Tibial nerve (tissue), 4 donors: ENCODE results near the gene DAPK1. TPM values are rescaled to one million over a fixed set of nuclear protein-coding genes. Genes with fewer than 3 reads are reported as not detected.

Source experiments
- DNase-seq, 2 donors: peaks; one replicate each; pipeline ENCODE4 v3.0.0-alpha.2; 2019; ENCODE audit warnings: low spot score in 2 of 2
- H3K27ac ChIP-seq, 4 donors: fragments of 200-600 bp; sonication (generic) in 3 of 4; one replicate each; pipeline ENCODE4 v1.5.1; 2017 to 2019; ENCODE audit warnings: mild to moderate bottlenecking in 1 of 4
- H3K27me3 ChIP-seq, 2 donors: fragments of 200-600 bp; sonication (generic) in 1 of 2; one replicate each; pipeline versions ENCODE4 v1.5.1 to v1.6.0; 2017 to 2019
- H3K36me3 ChIP-seq, 3 donors: fragments of 200-600 bp; sonication (generic); one replicate each; pipeline ENCODE4 v1.5.1; 2018 to 2019
- H3K4me1 ChIP-seq, 4 donors: fragments of 200-600 bp; sonication (generic) in 3 of 4; one replicate each; pipeline ENCODE4 v1.5.1; 2017 to 2019
- H3K4me3 ChIP-seq, 4 donors: fragments of 200-600 bp; sonication (generic) in 3 of 4; one replicate each; pipeline ENCODE4 v1.5.1; 2017 to 2019; ENCODE audit warnings: mild to moderate bottlenecking in 1 of 4, moderate library complexity in 1 of 4
- H3K9me3 ChIP-seq, 4 donors: fragments of 200-600 bp; sonication (generic) in 3 of 4; one replicate each; pipeline ENCODE4 v1.5.1; 2017 to 2019
- EP300 ChIP-seq, 2 donors: sonication (generic); formaldehyde crosslinking; IDR thresholded peaks; one replicate each; pipeline ENCODE4 v1.6.1; 2017; ENCODE audit warnings: antibody characterized with exemption in 2 of 2, mild to moderate bottlenecking in 1 of 2
- POLR2A ChIP-seq, 2 donors: fragments of 450-650 bp; IDR thresholded peaks; one replicate each; pipeline ENCODE4 v1.6.1; 2017; ENCODE audit warnings: antibody characterized with exemption in 2 of 2, mild to moderate bottlenecking in 2 of 2, moderate library complexity in 2 of 2
- WGBS, 2 donors: methylation state at CpG; one replicate each; pipeline ENCODE4 v1.1.5; 2018; 5-methylcytosine and 5-hydroxymethylcytosine counted together
- total RNA-seq, 4 donors: library from RNA; depleted of rRNA; stranded (reverse); fragments of >200 nt; gene quantifications; one replicate each; pipeline ENCODE4 v1.1.0, GENCODE V29; 2016
- TF ChIP-seq, protein P1 (sequence below), 5 experiments: fragments of 200-600 bp in 3 of 5; fragments of 450-650 bp in 2 of 5; sonication (generic) in 3 of 5; IDR thresholded peaks; one replicate each; pipeline ENCODE4 v1.5.1; 2016 to 2019; ENCODE audit warnings: antibody characterized with exemption in 5 of 5, mild to moderate bottlenecking in 3 of 5, moderate library complexity in 2 of 5

The DAPK1 gene
- total RNA-seq, 4 donors from 2014 or later = 58.8 to 97.3 (median 64.2) TPM

DNA sequence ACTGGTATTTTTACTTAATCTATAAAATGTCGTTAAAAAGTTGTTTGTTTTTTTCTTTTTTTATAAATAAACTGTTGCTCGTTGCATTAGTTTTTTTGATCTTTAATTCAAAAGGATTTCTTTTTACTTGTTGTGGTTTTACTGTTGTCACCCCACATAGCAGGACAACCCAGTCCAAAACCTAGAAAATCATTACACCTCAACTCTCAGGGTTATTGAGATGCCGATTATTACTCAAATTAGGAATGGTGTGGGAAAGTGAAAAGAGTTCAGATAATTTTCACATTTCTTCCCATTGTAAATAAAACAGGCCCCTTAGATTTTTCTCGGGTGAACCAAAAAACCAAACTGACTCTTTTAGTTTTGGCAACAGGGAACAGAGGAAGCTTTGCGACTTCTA, 210.9 kb downstream of the DAPK1 start:
- H3K4me1 ChIP-seq = peaks cover 0 to 9% (median 6%) of the 10 kb centered on the region in 4 donors
- no peaks in the 10 kb centered on the region for H3K9me3 ChIP-seq
- peaks cover 0 to 18% (median 6%) of the 10 kb centered on the region in 3 donors for H3K36me3 ChIP-seq
- no peaks in the 10 kb centered on the region for H3K27me3 ChIP-seq
- 83 to 86% methylated on average over 5 of the region's 5 CpGs for WGBS, 2 donors
- no peak overlapping the region for H3K4me3 ChIP-seq
- TF ChIP-seq EP300 (IDR thresholded peaks at IDR 0.05) (no peak), POLR2A (IDR thresholded peaks at IDR 0.05) (no peak)
- TF ChIP-seq, protein P1, sequence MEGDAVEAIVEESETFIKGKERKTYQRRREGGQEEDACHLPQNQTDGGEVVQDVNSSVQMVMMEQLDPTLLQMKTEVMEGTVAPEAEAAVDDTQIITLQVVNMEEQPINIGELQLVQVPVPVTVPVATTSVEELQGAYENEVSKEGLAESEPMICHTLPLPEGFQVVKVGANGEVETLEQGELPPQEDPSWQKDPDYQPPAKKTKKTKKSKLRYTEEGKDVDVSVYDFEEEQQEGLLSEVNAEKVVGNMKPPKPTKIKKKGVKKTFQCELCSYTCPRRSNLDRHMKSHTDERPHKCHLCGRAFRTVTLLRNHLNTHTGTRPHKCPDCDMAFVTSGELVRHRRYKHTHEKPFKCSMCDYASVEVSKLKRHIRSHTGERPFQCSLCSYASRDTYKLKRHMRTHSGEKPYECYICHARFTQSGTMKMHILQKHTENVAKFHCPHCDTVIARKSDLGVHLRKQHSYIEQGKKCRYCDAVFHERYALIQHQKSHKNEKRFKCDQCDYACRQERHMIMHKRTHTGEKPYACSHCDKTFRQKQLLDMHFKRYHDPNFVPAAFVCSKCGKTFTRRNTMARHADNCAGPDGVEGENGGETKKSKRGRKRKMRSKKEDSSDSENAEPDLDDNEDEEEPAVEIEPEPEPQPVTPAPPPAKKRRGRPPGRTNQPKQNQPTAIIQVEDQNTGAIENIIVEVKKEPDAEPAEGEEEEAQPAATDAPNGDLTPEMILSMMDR (IDR thresholded peaks at IDR 0.05) = no peak
- no peak for DNase-seq
- no peak overlapping the region for H3K27ac ChIP-seq

DNA sequence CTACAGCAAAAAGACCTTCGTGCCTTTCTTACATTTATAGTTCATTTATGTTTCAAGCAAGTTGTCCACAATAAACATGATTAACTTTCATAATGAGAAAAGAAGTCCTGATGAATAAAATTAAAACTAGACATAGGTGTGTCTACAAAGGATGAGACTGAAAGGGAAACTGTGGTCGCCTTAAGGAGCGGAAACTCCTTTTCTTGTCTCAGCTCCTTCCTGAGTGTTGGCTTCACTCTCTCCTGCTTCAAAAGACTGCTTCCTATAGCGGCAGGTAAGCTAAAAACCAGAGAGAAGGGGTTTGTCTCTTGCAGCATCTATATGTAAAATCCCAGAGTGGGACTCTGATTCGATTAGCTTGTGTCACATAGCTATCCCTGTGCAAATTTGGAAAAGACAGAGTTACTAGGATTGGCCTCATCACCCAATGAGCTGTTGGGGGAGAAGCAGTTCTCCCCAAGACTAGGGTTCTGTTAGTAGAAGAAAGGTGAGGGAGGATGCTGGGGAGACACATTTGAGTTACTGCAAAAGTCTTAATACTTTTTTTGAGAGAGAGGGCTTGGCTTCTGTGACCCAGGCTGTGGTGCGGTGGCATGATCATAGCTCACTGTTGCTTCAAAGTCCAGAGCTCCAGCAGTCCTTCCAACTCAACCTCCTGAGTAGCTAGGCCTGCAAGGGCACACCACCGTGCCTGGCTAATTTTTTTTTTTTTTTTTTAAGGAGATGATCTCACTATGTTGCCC, 211.5 kb downstream of the DAPK1 start:
- WGBS, 2 donors = 83 to 88% methylated on average over 7 of the region's 7 CpGs
- no peaks in the 10 kb centered on the region for H3K27me3 ChIP-seq
- no peak overlapping the region for H3K27ac ChIP-seq
- TF ChIP-seq POLR2A (IDR thresholded peaks at IDR 0.05) (no peak), EP300 (IDR thresholded peaks at IDR 0.05) (no peak)
- TF ChIP-seq, protein P1 (IDR thresholded peaks at IDR 0.05) = no peak
- no peak overlapping the region for H3K4me3 ChIP-seq
- DNase-seq = no peak
- peaks cover 0 to 15% (median 9%) of the 10 kb centered on the region in 4 donors for H3K4me1 ChIP-seq
- H3K9me3 ChIP-seq = no peaks in the 10 kb centered on the region
- peaks cover 0 to 18% (median 6%) of the 10 kb centered on the region in 3 donors for H3K36me3 ChIP-seq

DNA sequence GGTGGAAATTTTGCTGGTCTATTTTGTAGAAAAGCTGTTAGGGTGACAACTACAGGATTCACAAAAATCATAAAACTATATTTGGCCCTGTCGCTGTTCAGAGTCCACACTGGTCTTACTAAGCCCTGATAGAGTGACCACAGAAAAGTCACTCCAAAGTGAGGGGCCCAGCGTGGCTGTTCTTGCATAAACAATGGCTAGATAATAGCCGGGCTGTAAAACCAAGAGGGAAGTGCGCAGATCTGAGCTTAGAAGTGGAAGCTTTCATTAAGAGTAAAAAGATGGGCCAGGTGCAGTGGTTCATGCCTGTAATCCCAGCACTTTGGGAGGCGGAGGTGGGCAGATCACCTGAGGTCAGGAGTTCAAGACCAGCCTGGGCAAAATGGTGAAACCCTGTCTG, 212.8 kb downstream of the DAPK1 start:
- no peak for TF ChIP-seq EP300 (IDR thresholded peaks at IDR 0.05)
- no peak for TF ChIP-seq POLR2A (IDR thresholded peaks at IDR 0.05)
- TF ChIP-seq, protein P1 (IDR thresholded peaks at IDR 0.05) = no peak
- Histone ChIP-seq H3K27ac (no peak overlapping the region), H3K4me3 (no peak overlapping the region), H3K36me3 (peaks cover 0 to 18% (median 6%) of the 10 kb centered on the region in 3 donors), H3K27me3 (no peaks in the 10 kb centered on the region), H3K9me3 (no peaks in the 10 kb centered on the region), H3K4me1 (peaks cover 0 to 28% (median 18%) of the 10 kb centered on the region in 4 donors)
- 73 to 74% methylated on average over 5 of the region's 5 CpGs for WGBS, 2 donors
- DNase-seq = no peak

DNA sequence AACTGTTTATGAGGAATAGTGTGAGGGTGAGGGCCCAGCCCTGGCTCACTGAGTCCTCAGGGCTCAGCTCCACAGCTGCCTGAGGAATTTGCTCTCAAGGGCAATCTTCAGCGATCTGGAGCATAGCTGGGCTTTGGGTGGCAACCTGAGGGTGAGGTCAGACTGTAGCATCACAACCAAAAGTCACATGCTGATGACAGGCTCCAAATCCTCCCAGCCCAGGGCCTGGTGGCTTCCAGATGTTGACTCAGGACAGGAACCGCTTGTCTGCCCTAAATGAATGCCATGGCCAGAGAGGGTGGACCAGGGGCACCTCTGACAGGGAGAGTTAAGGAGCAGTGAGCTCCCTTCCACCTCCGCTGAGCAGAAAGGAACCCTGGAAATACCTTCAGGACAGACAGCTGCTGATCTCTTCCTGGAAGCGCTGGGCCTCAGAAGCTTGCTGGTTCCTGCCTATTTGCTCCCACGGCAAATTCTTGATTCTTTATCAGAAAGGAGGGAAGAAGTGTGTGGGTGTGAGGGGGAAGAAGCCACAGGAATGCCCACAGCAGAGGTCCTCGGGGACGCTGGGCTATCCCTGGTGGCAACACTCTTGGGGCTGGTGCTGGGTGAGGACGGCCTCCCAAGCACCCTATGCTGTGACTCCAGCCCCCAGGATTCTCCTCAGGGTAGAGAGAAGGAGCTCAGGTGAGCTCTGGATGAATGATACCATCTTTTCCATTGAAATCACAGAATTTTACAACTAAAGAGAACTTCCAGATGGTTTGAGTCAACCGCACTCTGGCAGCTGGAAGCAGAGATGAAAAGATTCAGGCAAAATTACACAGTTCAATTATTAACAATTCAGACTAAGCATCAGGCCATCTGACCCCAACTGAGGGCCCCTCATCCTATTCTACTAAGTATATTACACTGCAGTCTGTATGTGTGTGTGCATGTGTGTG, 214.5 kb downstream of the DAPK1 start:
- Histone ChIP-seq H3K4me1 (peaks cover 0 to 31% (median 18%) of the 10 kb centered on the region in 4 donors), H3K36me3 (peaks cover 0 to 4% (median 0%) of the 10 kb centered on the region in 3 donors), H3K27me3 (no peaks in the 10 kb centered on the region), H3K27ac (peak overlapping the region in 3 of 4 donors; percentile 31 to 80 (median 58)), H3K4me3 (no peak overlapping the region), H3K9me3 (no peaks in the 10 kb centered on the region)
- no peak for DNase-seq
- 65 to 72% methylated on average over 9 of the region's 9 CpGs for WGBS, 2 donors
- TF ChIP-seq, protein P1 (IDR thresholded peaks at IDR 0.05) = no peak
- no peak for TF ChIP-seq POLR2A (IDR thresholded peaks at IDR 0.05)
- TF ChIP-seq EP300 (IDR thresholded peaks at IDR 0.05) = no peak
